ENCODE data around the gene PRM3. TPM values are rescaled to one million over a fixed set of nuclear protein-coding genes. Genes with fewer than 3 reads are reported as not detected.

The PRM3 gene
- total RNA-seq, 1 experiment from 2014 or later = not detected

DNA sequence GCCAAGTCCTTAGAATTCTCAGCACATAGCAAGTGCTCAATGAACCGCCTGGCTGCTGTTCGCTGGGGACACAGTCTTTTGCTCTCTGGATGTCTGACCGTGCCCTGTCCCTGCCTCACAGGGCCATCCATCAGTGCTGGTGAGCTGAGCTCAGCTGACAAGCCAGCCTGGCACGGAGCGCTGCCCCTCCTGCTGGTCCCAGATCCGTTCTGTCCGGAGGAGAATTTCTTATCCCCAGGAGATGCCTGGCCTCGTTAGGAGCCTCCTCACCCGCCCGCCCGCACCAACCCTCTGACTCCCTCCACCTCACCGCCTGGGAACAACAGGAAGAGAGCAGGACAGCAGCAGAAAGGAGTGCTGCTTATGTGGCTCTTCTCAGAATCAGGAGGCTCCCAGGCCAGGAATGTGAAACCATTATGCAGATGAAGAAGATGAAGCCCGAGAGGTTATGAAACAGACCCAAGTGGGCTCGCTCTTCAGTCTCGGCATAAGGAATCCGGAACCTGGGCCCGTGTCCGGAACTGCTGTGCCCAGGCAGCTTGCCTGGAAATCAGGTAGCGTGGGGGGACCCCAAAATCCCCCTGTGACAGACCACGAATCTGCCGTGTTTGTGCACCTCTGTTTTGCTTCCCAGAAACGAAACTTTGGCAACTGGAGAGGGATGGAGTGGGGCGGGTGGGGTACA lies 43.0 kb upstream of the PRM3 start:
- Histone ChIP-seq H3K9me3 (no peaks in the 10 kb centered on the region), H3K4me1 (peaks cover 38% of the 10 kb centered on the region), H3K36me3 (ENCODE audit: control insufficient read depth, insufficient read depth, low read length) (no peaks in the 10 kb centered on the region), H3K27me3 (replicated peaks; ENCODE audit: control insufficient read depth, insufficient read depth, low read length) (no peaks in the 10 kb centered on the region), H3K4me3 (ENCODE audit: low read depth, low read length) (no peak overlapping the region)
- CTCF ChIA-PET = no interaction called here
- peaks cover 12% of the 10 kb centered on the region for H3K36me3 Mint-ChIP-seq (ENCODE audit: insufficient read depth, unreplicated experiment)
- no peak for DNase-seq
- intact Hi-C loops (cut with micrococcal nuclease; ENCODE audit: unreplicated experiment) = no loop called here
- H3K4me3 Mint-ChIP-seq (ENCODE audit: unreplicated experiment) = no peak overlapping the region
- peak overlapping the region; percentile 61 for H3K27ac Mint-ChIP-seq (ENCODE audit: unreplicated experiment)
- peaks cover 22% of the 10 kb centered on the region for H3K4me1 Mint-ChIP-seq (ENCODE audit: low read depth, unreplicated experiment)
- BruUV-seq (replicated peaks) = no TSS peak
- no peaks in the 10 kb centered on the region for H3K9me3 Mint-ChIP-seq (ENCODE audit: unreplicated experiment)
- TF ChIP-seq, protein P1, sequence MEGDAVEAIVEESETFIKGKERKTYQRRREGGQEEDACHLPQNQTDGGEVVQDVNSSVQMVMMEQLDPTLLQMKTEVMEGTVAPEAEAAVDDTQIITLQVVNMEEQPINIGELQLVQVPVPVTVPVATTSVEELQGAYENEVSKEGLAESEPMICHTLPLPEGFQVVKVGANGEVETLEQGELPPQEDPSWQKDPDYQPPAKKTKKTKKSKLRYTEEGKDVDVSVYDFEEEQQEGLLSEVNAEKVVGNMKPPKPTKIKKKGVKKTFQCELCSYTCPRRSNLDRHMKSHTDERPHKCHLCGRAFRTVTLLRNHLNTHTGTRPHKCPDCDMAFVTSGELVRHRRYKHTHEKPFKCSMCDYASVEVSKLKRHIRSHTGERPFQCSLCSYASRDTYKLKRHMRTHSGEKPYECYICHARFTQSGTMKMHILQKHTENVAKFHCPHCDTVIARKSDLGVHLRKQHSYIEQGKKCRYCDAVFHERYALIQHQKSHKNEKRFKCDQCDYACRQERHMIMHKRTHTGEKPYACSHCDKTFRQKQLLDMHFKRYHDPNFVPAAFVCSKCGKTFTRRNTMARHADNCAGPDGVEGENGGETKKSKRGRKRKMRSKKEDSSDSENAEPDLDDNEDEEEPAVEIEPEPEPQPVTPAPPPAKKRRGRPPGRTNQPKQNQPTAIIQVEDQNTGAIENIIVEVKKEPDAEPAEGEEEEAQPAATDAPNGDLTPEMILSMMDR (IDR thresholded peaks at IDR 0.05; ENCODE audit: insufficient read depth in 1 of 2, low read depth in 1 of 2, low read length in 1 of 2, severe bottlenecking in 1 of 2, unreplicated experiment in 1 of 2) = no peak
- POLR2A ChIA-PET = no interaction called here
- H3K27me3 Mint-ChIP-seq (ENCODE audit: insufficient read depth, unreplicated experiment) = no peaks in the 10 kb centered on the region

DNA sequence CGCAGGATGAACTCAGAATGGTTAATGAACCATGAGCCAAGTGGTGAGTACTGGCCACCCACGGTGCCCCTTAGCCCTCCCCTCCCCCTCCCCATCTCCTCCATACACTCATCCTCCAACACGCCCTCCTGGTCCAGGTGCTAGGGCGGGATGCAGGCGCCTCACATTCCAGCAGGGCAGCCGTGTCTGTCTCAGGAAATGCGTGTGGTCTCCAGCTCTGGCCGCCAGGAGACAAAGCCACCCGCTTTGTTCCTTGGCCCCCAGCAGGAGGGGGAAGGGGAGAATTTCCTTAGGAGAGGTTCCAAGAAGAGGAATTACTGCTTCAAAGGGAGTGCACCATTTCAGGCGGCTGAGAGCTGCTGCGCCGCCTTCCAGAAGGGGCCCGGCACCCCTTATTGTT lies 42.1 kb upstream of the PRM3 start:
- H3K4me3 Mint-ChIP-seq (ENCODE audit: unreplicated experiment) = no peak overlapping the region
- H3K4me1 ChIP-seq = peaks cover 42% of the 10 kb centered on the region
- H3K36me3 Mint-ChIP-seq (ENCODE audit: insufficient read depth, unreplicated experiment) = peaks cover 12% of the 10 kb centered on the region
- intact Hi-C loops (cut with micrococcal nuclease; ENCODE audit: unreplicated experiment) = no loop called here
- H3K36me3 ChIP-seq (ENCODE audit: control insufficient read depth, insufficient read depth, low read length) = no peaks in the 10 kb centered on the region
- no peak overlapping the region for H3K4me3 ChIP-seq (ENCODE audit: low read depth, low read length)
- H3K27ac Mint-ChIP-seq (ENCODE audit: unreplicated experiment) = peak overlapping the region; percentile 61
- ChIA-PET POLR2A (no interaction called here), CTCF (no interaction called here)
- peak; percentile 38 to 70 for DNase-seq
- BruUV-seq (replicated peaks) = no TSS peak
- H3K27me3 ChIP-seq (replicated peaks; ENCODE audit: control insufficient read depth, insufficient read depth, low read length) = no peaks in the 10 kb centered on the region
- H3K27me3 Mint-ChIP-seq (ENCODE audit: insufficient read depth, unreplicated experiment) = no peaks in the 10 kb centered on the region
- no peaks in the 10 kb centered on the region for H3K9me3 Mint-ChIP-seq (ENCODE audit: unreplicated experiment)
- H3K4me1 Mint-ChIP-seq (ENCODE audit: low read depth, unreplicated experiment) = peaks cover 22% of the 10 kb centered on the region
- TF ChIP-seq, protein P1 (IDR thresholded peaks at IDR 0.05; ENCODE audit: insufficient read depth in 1 of 2, low read depth in 1 of 2, low read length in 1 of 2, severe bottlenecking in 1 of 2, unreplicated experiment in 1 of 2) = peak in 1 of 2 experiments; percentile 16
- H3K9me3 ChIP-seq = no peaks in the 10 kb centered on the region

DNA sequence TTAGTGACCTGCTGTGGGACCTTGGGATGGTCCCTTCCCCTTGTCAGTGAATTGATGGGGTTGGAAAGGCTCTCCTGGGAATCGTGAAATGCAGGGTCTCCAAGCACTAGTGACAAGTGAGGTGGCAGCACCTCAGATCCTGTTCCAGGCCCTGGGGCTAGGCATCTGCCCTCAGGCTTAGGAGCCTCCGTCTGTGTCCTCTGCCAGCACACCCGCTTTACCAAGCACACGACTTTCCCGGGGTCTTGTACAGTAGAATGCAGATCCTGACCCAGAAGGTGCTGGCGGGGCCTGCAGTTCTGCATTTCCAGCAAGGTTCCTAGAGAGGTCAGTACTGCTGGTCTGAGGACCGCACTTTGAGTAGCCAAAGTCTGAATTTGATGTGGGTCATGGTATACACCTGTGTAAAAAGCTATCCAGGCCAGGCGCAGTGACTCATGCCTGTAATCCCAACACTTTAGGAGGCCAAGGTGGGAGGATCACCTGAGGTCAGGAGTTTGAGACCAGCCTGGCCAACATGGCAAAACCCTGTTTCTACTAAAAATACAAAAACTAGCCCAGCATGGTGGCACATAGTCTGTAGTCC lies 41.0 kb upstream of the PRM3 start:
- intact Hi-C loops (cut with micrococcal nuclease; ENCODE audit: unreplicated experiment) = no loop called here
- Mint-ChIP-seq H3K27me3 (ENCODE audit: insufficient read depth, unreplicated experiment) (no peaks in the 10 kb centered on the region), H3K36me3 (ENCODE audit: insufficient read depth, unreplicated experiment) (peaks cover 12% of the 10 kb centered on the region), H3K9me3 (ENCODE audit: unreplicated experiment) (no peaks in the 10 kb centered on the region), H3K27ac (ENCODE audit: unreplicated experiment) (peak overlapping the region; percentile 72), H3K4me1 (ENCODE audit: low read depth, unreplicated experiment) (peaks cover 22% of the 10 kb centered on the region), H3K4me3 (ENCODE audit: unreplicated experiment) (no peak overlapping the region)
- no TSS peak for BruUV-seq (replicated peaks)
- H3K4me1 ChIP-seq = peaks cover 38% of the 10 kb centered on the region
- no peaks in the 10 kb centered on the region for H3K9me3 ChIP-seq
- DNase-seq = no peak
- H3K4me3 ChIP-seq (ENCODE audit: low read depth, low read length) = no peak overlapping the region
- H3K36me3 ChIP-seq (ENCODE audit: control insufficient read depth, insufficient read depth, low read length) = no peaks in the 10 kb centered on the region
- POLR2A ChIA-PET = no interaction called here
- CTCF ChIA-PET = interaction anchor here (0.7 kb wide), 1 partner anchor 308 kb away, joined by 4 read pairs; no protein-coding TSS in a partner anchor
- TF ChIP-seq, protein P1 (IDR thresholded peaks at IDR 0.05; ENCODE audit: insufficient read depth in 1 of 2, low read depth in 1 of 2, low read length in 1 of 2, severe bottlenecking in 1 of 2, unreplicated experiment in 1 of 2) = no peak
- no peaks in the 10 kb centered on the region for H3K27me3 ChIP-seq (replicated peaks; ENCODE audit: control insufficient read depth, insufficient read depth, low read length)
